Stimulated activated CD8-positive, alpha-beta memory T cell treated with anti-CD3 and anti-CD28 coated beads, Interleukin-7, amount 100 ng/mL, for 48 hours (primary cell): ENCODE results near the gene XRCC3.

Experiments
- DNase-seq, 2 donors: peaks; one replicate each; pipeline ENCODE4 v3.0.0-alpha.2; 2020; ENCODE audit warnings: low read depth in 1 of 2; ENCODE audit errors: extremely low read depth in 1 of 2

XRCC3 gene

GRCh38 chr14:103715052-103716000, at the start of gene XRCC3, which contains the start of gene ZFYVE21:
TSS of gene XRCC3 (minus strand) at chr14:103715451. CDS start at chr14:103711087, 4,364 bp downstream.
TSS of gene ZFYVE21 (plus strand) at chr14:103715810. CDS start at chr14:103715842, 32 bp downstream.
- peak; percentile 99 to 100 for DNase-seq

GRCh38 chr14:103763730-103764488, 48.7 kb upstream of the XRCC3 start:
- DNase-seq = no peak

GRCh38 chr14:103762541-103762940, 47.3 kb upstream of the XRCC3 start:
- no peak for DNase-seq

GRCh38 chr14:103762036-103762435, 46.8 kb upstream of the XRCC3 start:
- no peak for DNase-seq

GRCh38 chr14:103758059-103758776, 43.0 kb upstream of the XRCC3 start:
- DNase-seq = no peak

- DNase-seq = no peak
Measured at GRCh38 chr14:103755060-103755459, 39.8 kb upstream of the XRCC3 start.

- DNase-seq = no peak
Measured at GRCh38 chr14:103753774-103754173, 38.5 kb upstream of the XRCC3 start.

- DNase-seq = no peak
Measured at GRCh38 chr14:103749860-103750259, 34.6 kb upstream of the XRCC3 start.

GRCh38 chr14:103749452-103749851, 34.2 kb upstream of the XRCC3 start:
- DNase-seq = no peak

GRCh38 chr14:103748534-103748857, 33.2 kb upstream of the XRCC3 start:
- DNase-seq = peak; percentile 22 to 41

- DNase-seq = no peak
Measured at GRCh38 chr14:103746701-103747100, 31.4 kb upstream of the XRCC3 start.

- no peak for DNase-seq
Measured at GRCh38 chr14:103745424-103745823, 30.2 kb upstream of the XRCC3 start.

- DNase-seq = no peak
Measured at GRCh38 chr14:103744621-103745395, 29.6 kb upstream of the XRCC3 start.

- no peak for DNase-seq
Measured at GRCh38 chr14:103743691-103744090, 28.4 kb upstream of the XRCC3 start.

- no peak for DNase-seq
Measured at GRCh38 chr14:103742499-103743255, 27.4 kb upstream of the XRCC3 start.

GRCh38 chr14:103741876-103742275, 26.6 kb upstream of the XRCC3 start:
- no peak for DNase-seq

GRCh38 chr14:103740991-103741689, 25.9 kb upstream of the XRCC3 start:
- DNase-seq = no peak

GRCh38 chr14:103739793-103740501, 24.7 kb upstream of the XRCC3 start:
- DNase-seq = no peak

GRCh38 chr14:103739466-103739792, 24.2 kb upstream of the XRCC3 start:
- no peak for DNase-seq
